ENCODE measurements around the gene DOK3.
A peak's percentile ranks its signal among the peaks of the same experiment; 100 is the strongest.

Gene DOK3

DNA sequence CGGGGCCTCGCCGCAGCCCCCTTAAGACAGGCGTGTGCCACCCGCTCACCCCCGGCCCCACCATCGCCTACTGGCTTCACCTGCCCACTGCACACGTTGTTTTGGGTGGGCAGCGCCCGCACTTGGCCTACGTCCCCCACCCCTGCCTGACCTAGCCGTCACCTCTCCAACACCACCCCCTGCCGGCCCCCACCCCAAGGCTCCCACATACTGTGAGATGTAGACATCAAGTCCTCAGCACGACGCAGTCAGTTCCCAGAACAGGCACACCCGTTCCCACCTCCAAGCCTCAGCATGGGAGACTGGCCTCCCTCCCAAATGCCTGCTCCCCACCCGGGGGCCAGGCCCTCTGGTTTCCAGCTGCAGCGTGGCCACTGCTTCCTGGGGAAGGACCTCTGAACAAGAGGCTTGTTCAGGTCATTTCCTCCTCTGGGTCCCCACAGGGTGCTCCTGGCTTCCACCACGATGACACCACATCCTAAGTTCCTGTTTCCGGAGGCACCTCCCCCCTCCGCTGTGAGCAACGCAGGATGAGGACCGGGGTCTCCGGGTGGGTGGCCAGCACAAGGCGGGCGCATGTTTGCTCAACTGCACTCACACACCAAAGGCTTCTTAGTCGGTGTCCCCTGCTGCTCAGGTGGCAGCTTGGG, 47.5 kb downstream of the DOK3 start:
- no peak for DNase-seq

DNA sequence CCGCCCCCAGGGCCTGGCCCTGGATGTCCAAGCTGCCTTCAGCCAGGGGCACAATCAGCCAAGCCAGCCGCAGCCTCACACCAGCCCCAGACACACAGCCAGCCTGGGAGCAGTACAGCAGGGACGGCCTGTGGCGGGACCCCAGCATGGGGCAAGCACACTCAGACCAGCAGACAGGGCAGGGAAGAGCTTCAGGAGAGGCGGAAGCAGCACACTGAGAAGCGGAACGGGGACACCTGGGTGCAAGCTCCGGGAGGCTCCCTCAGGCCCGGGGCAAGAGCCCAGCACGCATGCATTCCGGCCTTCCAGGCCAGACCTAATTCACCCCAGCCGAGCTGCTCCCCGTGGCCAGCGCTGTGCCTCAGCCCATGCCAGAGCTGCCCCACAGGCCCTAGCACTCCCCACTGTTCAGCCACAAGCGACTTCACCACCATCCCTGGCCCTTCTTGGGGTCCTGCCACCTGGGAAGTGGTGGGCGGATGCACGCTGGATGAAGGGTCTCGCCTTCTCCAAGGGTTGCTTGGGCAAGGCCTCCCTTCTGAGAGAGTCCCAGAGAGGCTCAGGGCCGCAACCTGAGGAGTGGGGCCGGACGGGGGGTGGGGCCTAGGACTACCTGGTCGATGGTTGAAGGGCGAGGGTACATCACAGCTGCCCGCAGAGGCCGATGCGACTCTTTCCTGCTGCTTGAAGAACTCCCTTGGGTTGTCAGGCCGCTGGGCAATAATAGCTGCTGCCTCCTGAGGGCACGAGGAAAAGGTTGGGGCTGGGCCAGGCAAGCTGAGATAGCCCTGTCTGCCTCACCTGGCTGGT, 49.6 kb downstream of the DOK3 start:
- DNase-seq = no peak

- no peak for DNase-seq
Measured at GRCh38 chr5:177459357-177459756, 50.3 kb downstream of the DOK3 start.

DNA sequence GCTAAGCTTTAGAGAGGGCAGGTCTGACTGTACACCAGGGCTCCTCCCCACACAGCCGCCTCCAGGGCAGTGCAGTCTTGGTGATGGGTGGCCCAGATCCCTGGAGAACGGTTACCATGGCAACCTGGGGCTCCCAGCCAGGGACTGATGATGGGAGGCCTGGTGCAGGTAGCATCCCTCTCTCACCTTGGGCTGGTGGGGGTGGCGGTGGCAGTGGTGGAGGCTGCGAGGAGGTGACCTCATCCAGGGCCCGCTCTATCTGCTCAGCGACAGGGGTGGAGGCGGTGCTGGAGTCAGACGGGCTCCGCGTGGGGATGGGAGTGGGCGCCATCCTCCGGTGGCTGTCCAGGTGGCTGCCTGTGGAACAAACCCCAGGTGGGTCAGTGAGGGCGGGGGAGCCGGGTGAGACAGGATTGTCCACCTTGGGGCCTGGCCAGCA, 50.7 kb downstream of the DOK3 start:
- DNase-seq = no peak

DNA sequence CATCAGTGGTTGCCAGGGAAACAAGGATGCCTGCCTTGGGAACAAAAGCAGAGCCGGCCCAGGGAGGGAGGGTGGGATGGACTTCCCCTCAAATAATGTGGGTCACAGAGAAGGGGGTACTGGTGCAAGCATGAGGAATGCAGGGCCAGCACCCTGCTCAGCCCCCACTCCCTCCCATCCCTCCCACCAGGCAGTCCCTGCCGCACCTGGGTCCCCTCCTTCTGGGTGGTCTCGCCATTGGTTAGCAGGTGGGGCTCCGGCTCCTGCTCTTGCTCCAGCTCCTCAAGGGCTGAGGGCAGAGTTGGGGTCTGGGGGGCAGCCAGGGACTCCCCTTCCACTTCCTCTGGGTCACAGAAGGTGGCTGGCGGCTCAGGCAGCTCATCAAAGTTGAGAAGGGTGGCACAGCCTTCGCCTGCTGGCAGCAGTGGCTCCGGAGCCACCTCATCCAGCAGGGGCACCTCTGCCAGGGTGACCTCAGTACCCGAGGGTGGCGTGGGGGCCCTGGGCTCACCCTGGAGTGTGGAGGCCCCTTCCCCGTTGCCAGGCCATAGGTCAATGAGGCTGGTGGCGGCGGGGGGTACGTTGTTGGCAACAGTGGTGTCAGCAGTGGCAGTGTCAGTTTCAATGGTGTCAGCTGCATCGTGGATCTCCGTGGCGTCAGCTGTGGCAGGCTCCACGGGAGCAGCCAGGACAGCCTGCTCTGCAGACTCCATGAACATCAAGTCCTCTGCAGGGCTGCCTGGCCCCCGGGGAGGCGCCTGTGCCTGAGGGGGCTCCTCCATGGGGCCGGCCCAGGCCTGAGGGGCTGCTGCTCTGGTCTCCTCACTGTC, 51.6 kb downstream of the DOK3 start:
- no peak for DNase-seq

DNA sequence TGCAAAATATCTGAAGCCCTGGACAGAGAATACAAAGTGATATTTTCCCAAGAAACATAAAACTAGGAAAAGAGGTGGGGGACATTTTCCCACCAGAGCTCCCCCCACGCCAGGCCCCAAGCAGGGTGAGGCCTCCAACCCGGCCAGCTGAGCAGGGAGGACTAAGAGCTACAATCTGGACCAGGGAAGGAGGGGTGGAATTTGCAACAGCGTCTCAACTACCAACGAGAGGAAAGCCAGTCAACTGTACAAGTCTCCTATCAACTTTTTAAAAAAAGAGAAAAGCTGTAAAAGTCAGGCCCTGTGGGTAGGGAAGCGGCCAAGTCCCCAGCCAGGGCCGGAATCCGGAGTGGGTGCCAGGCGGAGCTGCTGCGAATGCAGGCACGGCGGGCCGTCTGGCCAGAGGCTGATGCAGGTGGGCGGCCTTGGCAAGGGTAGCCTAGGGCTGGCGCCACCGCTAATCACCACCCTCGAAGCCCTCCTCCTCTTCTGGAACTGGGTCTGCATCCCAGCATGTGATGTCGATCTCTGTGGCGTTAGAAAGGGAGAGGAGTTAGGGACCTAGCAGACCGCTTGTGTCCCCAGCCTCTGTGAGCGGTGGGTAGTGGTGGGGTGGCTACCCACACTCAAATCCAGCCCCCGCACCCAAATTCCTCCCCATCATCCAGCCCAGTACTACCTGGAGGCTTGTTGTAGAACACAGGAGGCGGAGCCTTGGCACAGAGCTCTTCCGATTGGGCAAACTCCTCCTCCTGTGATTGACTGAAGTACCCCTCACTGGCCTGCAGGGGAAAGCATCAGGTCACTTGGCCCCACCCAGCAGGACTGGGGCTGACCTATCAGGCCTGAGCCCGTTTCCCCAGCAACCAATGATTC, 52.4 kb downstream of the DOK3 start:
- peak; percentile 77 for DNase-seq

GRCh38 chr5:177456591-177456964, 53.0 kb downstream of the DOK3 start:
- DNase-seq = no peak

DNA sequence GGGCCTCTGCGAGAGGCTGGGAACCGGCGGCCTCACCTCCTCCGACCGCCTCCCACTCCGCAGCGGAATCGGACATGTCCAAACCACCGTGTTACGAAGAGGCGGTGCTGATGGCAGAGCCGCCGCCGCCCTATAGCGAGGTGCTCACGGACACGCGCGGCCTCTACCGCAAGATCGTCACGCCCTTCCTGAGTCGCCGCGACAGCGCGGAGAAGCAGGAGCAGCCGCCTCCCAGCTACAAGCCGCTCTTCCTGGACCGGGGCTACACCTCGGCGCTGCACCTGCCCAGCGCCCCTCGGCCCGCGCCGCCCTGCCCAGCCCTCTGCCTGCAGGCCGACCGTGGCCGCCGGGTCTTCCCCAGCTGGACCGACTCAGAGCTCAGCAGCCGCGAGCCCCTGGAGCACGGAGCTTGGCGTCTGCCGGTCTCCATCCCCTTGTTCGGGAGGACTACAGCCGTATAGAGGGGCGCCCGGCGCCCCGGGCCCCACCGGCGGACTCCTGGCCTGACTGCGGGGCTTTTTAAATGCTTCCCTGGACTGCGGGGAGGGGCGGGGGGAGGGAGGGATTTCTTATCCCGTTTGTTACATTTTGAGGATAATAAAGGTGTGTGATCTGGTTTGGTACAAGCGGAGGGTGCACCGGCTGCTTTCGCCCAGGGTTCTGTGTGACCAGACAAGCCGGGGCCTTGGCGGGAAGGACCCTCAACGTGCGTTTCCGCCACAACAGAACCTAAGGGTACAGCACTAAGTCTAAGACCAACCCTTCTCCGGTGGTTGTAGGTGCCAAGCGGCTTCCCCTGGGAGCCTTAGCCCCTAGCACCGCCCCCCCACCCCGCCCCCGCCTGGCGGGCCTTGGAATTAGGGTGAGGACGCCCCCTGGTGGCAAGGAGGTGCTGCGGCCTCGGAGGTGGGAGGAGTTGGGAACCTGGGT, 53.7 kb downstream of the DOK3 start:
- DNase-seq = peak; percentile 95

GRCh38 chr5:177455036-177455660, 54.5 kb downstream of the DOK3 start:
- peak; percentile 92 for DNase-seq

DNA sequence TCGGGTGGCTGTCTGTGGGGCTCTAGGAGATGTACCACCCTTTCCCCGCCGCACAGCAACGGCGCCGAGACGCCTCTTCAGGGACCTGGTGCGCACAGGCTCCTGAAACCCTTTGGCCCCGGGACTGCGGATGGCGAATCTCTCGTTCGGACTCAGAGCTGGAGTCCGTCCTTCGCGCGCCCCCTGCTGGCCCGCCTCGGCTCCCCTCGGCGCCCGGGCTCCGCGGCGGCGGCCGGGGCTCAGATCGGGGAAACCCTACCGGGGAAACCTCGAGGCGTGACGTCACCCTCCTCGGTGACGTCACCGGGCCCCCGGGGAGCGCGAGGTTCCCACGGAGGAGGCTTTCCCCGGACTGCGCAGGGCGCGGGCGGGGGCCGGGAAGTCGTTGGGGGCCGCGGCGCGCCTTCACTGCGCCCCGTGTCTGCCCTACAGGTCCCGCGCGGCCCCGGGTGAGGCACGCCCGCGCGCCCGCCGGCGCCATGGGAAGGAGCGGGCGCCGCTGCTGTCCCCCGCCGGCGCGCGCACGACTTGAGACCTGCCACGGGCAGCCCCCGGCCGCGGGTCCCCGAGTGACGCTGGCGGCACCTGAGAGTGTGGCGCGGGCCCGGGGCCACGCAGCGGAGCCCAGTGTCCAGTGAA, 55.1 kb downstream of the DOK3 start:
- DNase-seq = peak; percentile 94

DNA sequence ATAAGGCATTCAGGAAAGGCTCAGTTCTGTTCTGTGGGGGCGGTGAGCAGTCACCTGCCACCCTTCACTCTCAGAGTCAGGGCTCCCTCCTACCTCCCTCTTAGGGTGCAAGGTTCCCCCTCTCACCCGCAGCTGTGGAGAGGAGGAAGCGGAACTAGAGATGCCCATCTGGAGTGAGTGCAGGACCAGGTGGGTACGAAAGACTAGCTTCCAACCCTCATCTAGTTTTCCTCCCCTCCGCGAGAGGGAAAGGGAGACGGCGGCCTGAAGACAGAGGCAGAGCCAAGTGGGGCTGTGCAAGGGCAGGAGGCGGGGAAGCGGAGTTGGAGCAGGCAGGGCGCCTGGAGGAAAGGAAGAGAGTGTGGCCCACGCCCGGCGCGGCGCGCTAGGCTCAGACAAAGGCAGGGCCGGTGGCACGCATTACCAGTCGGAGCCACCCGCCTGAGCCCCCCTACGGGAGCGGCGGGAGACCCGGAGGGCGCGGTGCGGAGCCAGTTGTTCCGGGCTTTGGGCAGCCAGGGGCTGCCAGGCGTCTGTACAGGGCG, 55.7 kb downstream of the DOK3 start:
- no peak for DNase-seq

DNA sequence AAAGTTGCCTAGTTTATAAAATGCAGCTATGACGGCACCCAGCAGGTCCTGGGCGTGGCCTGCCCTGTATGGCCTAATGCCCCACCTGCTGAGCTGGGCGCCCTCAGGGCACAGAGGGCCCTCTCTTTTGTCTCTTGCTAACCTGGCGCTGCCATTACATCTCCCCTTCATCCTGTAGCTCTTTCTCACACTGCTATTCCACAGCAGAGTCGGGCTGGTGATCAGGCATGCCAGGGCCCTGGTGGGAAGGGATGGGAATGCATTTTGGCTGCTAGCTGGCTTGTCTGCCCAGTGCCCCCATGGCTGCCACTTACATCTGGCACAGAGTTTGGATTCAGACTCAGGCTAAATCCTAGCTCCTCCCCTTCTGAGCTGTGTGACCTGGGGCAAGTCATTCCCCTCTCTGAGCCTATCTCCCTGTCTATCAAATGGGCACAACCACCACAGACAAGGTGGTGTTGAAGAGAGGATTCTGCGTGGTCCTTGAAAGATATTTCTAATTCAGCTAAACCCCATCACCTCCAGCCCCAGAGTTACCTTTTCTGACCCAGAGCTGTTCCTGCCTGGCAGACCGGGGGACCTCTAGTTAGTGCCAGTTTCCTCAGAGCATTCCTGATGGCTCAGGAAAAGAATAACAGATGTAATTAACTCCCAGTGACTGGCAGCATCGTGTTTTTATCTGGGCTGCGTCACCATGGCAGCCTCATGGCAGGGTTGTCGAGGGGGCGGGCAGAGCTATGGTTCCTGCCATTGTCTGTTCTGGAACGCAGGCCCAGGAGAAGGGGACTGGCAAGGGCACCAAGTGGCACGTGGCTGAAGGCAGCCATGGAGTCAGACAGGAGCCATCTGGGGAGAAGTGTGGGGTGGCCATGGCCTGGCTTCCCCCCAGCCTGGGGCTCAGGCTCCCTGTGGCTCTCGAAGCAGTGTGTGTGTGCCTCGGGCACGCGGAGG, 56.7 kb downstream of the DOK3 start:
- DNase-seq = no peak

Measured in activated CD4-positive, alpha-beta T cell treated with anti-CD3 and anti-CD28 coated beads, Interleukin-2, amount 50 U/mL, for 16 hours (primary cell).